HG03066 (cell line): ENCODE measurements around the gene SRSF6.
A peak's percentile ranks its signal among the peaks of the same experiment; 100 is the strongest.
"Not testable (repeated sequence)": the region's sequence is repeated elsewhere in the genome, so short reads cannot be mapped to it uniquely, and the experiment has no call there.

Source experiments
- ATAC-seq: cut with Tn5 transposase; IDR thresholded peaks from one replicate; pipeline ENCODE4 v1.9.1; 2021; ENCODE audit warnings: low read depth; ENCODE audit not compliant: unreplicated experiment

Gene SRSF6

DNA sequence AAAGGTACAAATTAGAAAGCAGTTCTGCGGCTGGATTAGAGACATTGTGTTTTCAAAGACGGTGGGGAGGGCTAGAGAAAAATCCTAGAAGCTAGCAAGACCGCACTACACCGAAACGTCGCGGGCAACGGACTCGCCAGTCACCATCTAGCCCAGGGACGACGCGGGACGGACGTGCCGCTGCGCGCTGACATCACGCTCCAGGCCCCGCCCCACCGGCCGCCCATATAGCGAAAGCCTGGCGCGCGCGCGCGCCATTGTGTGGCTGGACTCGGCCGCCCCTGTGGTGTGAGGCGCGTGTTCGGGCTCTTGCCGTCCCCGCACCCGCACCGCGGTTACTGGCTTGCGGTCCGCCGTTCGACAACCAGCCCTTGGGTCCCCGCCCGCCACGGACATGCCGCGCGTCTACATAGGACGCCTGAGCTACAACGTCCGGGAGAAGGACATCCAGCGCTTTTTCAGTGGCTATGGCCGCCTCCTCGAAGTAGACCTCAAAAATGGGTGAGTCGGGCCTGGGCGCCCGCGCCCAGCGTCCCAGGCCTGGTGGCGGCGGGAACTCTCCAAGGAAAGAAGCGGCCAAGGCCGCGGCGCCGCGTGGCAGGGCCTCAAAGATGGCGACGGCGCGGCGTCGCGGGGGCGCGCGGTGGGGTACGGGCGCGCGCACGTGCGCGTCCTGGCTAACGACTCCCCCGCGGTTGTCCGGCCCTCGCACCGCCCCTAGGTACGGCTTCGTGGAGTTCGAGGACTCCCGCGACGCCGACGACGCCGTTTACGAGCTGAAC lies at the start of gene SRSF6:
Gene SRSF6, plus strand, starts transcription at position 257 of the 782 bp plus-strand sequence. Its CDS starts 138 bp downstream, at position 395.
- peak; percentile 81 for ATAC-seq

GRCh38 chr20:43408848-43409576 lies 48.7 kb upstream of the SRSF6 start:
- no peak for ATAC-seq

DNA sequence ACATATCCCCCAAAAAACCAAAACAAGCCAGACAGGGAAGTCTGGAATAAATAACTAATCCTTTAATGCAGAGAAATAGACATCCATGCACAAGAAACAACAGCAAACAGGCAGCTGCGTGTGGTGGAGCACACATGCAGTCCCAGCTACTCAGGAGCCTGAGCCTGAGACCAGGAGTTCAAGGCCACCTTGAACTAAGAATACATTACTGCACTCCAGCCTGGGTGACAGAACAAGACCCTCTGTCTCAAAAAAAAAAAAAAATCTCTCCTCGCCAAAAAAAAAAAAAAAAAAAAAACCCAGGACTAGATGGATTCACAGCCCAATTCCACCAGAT lies 48.2 kb upstream of the SRSF6 start:
- ATAC-seq = no peak

GRCh38 chr20:43415661-43416430 lies 41.9 kb upstream of the SRSF6 start:
- ATAC-seq = no peak

DNA sequence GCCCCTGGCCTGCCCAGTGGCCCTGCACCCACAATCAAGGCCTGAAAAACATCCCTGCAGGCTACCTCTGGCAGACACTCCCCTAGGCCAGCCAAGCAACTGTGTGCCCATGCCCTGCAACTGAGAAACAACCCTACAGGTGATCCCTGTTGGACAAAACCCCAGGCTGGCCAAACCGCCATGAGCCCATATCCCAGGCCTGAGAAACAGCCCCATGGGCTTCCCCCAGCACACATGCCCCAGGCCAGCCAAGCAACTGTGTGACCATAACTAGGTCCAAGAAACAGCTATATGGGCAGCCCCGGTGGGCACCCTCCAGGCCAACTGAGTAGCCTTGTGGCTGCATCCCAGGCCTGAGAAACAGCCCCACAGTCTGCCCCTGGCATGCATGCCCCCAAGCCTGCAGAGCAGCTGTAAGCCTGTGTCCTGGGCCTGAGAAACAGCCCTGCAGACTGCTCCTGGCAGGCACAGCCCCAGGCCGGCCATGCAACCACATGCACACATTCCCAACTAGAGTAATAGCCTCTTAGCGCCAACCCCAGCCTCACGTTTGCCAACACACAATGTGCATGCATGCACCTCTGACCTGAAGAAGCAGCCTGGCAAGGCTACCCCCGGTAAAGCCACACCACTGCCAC lies 41.0 kb upstream of the SRSF6 start:
- ATAC-seq = no peak

GRCh38 chr20:43420192-43420591 lies 37.5 kb upstream of the SRSF6 start:
- no peak for ATAC-seq

- ATAC-seq = not testable (repeated sequence)
Observed at GRCh38 chr20:43420913-43421312, 36.8 kb upstream of the SRSF6 start.

DNA sequence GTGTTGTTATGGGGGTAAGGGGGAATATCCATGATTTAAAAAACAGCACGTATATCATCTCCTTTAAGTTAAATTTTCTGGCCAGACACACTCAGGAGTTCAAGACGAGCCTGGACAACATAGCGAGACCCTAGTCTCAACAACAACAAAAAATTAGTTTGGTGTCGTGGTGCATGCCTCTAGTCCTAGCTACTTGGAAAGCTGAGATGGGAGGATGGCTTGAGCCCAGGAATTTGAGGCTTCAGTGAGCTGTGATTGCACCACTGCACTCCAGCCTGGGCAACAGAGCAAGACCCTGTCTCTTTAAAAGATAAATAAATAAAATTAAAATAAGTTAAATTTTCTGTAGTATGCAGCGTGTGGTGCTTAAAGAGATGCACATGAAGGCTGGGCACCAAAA lies 31.5 kb upstream of the SRSF6 start:
- ATAC-seq = no peak

GRCh38 chr20:43430265-43431133 lies 27.2 kb upstream of the SRSF6 start:
- no peak for ATAC-seq

DNA sequence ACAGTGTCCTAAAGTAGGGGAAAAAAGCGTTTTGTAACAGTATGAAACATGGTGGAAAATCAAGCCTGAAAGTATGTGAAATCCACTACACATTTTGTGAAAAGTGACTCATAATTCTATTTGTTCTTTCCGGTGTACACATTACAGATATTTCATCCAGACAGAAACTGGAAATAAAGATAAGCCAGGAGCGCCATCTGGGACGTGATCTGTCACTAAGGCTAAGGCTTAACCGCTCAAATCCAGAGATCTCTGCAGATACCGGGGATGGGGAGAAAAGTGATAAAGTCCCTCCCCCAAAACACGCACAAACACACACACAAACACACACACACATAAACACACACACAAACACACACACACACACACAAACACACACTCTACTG lies 26.6 kb upstream of the SRSF6 start:
- no peak for ATAC-seq

DNA sequence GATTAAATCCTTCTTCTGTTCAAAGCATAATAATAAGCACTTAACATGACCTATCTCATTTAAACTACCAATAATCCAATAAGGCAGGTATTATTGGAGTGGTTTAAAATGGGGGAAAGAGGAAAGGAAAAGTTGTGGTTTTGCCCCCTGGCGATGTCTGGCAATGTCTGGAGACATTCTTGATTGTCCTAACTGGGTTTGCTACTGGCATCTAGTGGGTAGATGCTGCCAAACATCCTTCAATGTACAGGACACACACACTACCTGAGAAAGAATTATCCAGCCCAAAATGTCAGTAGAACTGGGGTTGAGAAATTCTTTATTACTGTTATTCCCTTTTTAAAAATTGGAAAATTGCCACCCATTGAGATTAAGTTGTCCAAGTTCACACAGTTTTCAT lies 25.2 kb upstream of the SRSF6 start:
- no peak for ATAC-seq

DNA sequence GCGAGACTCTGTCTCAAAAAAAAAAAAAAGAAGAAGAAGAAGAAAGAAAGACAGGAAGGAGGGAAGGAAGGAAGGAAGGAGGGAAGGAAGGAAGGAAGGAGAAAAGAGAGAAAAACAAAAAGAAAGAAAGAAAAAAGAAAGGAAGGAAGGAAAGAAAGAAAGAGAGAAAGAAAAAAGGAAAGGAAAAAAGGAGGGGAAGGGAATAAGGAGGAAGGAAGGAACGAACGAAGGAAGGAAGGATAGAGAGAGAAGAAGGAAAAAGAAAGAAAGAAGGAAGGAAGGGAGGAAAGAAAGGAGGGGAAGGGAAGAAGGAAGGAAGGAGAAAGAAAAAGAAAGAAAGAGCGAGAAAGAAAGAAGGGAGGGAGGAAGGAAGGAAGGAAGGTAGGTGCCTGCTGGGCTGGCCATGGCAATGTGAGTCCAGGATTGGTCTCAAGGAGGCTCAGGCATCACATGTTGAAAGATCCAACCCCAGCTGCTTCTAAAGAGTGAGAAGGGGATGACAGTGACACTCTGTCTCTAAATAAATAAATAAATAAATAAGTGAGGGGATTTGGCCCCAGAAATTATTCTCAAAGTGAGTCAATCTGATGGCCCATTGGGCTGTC lies 24.3 kb upstream of the SRSF6 start:
- no peak for ATAC-seq

- ATAC-seq = no peak
Observed at GRCh38 chr20:43434565-43434964, 23.1 kb upstream of the SRSF6 start.

GRCh38 chr20:43438578-43439316 lies 18.9 kb upstream of the SRSF6 start:
- ATAC-seq = peak; percentile 87

- no peak for ATAC-seq
Observed at GRCh38 chr20:43440531-43440930, 17.2 kb upstream of the SRSF6 start.

DNA sequence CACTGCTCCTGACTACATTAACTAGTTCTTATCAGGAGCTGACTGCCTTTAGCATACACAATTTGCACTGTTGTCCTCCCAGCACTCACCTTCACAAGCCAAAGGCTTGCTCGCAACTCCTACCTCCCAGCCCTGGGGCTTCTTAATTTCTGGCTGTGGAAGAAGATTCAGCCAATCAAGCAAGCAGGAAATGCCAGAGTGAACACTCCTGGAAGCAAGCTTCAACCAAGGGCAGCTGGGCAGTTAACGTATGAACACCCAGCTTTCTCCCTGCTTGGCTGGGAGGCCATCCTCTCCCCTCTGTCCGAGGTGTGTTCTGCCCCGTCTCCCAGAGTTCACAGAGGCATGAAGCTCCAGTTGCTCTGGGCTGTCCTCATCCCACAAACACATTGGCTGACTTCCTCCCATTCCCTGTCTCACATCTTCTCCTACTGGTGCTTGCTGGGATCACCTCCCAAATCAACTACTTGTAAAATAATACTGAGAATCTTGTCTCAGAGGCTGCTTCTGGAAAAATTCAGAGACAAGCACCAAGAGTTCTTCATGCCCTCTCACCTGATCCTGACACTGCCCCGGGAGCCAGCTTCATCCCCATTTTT lies 15.3 kb upstream of the SRSF6 start:
- no peak for ATAC-seq

GRCh38 chr20:43444107-43444506 lies 13.6 kb upstream of the SRSF6 start:
- ATAC-seq = no peak

- ATAC-seq = no peak
Observed at GRCh38 chr20:43446361-43446879, 11.3 kb upstream of the SRSF6 start.
